ENCODE measurements around the gene ITGA1.
"Not testable (repeated sequence)": the region's sequence is repeated elsewhere in the genome, so short reads cannot be mapped to it uniquely, and the experiment has no call there.

ITGA1 gene

DNA sequence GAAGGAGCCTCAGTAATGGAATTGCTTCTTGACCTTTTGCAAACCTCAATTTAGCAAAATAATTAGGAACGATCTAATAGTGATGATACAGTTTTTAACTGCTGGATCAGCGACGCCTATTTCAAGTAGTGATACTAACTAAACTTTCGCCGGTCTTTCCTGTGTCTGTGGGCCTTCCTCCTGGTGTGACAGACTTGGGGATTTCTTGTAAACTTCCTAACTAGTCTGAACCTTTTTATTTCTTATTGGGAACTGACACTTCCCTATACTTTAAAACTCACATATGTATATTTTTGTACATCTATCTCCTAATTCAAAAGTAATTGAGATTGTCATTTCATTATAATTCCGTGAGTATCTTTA lies 15.2 kb downstream of the ITGA1 start:
- no peak for DNase-seq

DNA sequence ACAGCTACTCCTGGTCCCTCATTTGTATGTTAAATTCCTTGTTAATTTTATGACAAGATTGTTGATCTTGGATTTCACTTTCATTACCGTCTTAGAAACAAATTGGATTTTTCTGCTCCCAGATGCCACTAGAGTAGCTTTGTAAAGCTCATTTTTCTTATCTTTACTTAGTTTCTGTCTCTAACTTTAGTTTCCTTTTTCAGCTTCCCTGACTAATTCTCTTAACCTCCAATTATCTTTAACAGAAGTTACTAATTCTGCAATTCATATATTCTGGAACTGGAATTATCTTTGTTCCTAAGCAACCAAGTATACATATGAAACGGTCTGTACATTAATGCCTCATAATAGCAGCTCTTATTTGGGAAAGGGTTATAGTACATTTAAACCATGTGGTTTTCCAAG lies 16.7 kb downstream of the ITGA1 start:
- no peak for DNase-seq

DNA sequence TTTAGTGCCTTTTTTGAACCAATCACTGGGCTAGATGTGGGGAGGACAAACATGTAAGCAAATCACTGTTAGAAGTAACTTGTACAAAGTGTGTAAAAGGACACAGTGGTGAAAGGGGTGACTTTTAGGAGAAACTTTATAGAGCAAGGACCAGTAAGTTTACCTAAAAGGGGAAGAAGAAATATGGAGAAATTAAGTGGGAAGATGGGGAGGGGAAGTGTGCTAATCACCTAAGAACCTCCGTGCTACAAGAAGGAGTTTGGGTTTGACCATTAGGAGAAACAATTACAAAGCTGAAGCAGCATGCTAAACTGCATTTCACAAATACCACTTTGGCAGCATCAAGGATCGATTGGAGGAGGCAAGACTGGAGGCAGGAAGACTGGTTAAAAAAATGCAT lies 17.3 kb downstream of the ITGA1 start:
- no peak for DNase-seq

DNA sequence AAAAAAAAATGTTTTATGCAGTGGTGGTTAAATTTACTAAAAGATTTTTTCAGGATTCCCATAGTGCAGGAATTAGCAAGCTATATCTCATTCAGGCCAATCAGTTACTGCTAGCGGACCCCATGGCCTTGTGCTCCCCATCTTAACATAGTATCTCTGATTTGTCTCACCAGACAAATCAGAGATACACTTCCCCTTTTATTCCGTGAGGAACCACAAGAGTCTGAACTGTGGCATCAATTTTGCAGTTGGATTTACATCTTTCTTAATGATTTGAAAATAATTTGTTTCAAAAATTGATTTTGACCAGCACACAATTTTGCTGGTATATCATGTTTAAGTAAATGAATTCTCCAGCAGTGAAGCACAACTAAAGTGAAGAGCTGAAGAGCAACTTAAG lies 17.9 kb downstream of the ITGA1 start:
- DNase-seq: no peak

DNA sequence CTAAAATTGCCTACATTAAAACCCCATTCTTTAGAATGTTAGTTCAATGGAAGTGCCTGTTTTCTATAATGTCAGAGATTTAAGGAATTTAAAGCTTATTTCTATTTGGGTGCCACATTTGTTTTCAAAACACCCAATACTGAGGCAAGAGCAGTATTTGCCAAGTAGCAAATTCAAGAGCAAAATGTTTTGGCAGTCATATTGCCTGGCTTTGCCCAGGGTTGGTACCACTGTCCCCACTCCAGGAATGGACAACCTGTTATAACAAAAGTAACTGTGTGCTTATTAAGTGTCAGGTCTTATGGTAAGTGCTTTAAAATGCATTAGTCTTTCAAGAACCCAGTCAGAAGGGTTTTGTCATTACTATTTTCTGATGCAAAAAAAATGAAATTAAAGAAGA lies 19.3 kb downstream of the ITGA1 start:
- no peak for DNase-seq

DNA sequence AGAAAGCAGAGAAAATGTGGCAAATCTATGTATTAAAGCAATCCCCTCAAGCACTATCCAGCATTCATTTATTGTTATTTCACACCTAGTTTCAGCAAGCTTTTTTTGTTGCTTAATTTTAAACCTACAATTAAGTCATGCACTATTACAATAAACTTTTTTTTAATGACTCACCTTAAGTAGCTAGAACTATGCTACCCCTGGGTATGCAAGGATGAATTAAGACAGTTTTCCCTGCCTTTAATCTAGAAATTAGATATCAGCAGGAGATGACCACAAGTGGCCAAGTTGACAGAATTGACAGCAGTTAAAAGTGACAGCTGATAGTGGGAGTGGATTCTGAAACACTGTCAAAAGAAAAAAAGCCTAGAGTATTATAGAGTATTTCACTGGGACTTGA lies 20.0 kb downstream of the ITGA1 start:
- DNase-seq: no peak

DNA sequence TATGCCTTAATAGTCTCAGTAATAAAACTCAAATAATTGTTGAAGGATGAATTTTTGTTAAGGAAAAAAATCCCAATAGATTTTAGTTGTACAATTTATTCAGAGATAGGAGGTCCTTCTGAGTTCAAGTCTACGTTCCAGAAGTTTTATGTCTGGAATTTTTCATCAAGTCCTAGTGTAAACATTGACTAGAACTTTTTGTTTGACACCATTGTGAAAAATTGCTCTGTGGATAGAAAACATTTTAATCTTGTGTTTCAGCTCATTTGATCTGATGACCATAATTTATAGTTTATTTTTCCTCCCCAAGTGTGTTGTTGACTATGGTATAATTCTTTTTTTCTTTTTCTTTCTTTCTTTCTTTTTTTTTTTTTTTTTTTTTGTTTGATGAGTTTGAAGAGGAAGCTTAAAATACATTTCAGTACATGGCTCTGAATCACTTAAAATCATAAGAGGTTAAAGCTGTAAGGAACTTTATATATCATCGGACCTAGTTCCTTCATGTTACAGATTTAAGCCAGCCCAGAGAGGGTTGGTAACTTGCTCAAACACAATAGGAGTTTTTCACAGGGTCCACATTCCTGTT lies 20.7 kb downstream of the ITGA1 start:
- DNase-seq: no peak

DNA sequence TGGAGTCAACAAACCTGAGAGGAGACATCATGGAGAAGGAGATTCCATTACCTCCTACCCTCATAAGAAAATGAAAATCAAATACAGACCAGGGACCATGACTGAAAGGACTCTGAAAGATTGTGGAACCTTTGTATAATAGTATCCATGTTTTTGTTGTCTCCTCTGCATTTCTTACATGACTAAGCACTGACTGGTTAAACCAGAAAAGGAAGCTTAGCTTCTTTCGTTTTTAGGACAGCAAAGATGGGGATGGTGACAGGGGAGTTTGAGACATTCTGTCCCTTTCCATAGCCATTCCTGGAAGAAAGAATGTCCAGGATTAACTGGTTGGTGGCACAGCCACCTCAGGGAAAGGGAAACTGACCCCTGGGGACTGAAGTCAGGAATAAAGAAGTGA lies 22.2 kb downstream of the ITGA1 start:
- DNase-seq: no peak

DNA sequence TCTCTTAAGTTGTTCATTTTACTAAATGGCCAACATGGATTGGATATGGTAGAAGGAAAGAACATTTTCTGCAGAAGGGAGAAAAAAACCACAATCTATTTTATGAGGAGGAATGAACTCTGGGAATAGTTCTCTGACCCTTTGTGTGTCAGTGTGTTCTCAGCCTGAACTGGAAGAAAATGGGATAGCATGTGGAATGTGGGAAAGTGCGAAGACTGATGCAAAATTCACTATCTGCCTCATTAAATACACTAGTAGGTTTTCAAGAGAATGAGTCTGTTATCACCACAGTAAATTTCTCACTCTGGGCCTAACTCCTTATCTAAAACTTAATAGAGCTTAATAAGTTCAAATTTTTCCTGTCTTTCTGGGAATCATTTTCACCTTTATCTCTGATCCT lies 22.7 kb downstream of the ITGA1 start:
- no peak for DNase-seq

DNA sequence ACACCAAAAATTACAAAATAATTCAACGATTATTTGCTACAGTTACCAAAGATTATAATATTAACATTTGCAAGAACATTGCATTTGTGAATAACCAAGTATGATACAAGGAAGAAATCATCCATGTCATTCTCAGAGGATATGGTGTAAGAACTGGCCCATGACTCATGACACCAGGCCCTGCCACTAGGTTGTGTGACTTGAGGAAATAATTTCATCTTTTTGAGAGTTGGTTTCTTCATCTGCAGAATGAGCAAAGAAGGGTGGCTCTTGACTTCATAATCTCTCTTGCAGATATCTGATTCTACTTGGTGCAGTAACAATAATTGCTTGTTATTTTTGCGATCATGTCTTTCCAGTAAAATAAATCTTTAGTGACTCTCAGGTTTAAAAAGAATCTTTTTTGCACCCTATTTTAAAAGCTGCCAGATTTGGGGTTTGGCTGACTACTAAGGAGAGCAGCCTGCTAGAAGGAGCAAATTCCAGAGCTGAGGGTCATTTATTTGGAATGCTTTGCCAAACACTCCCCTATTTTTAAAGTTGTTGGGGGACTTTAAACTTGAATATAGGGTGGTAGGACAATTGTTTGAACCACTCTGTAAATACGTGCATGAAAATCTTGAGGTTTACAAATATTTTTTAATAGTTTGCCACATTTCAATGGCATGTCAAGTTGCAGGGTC lies 23.5 kb downstream of the ITGA1 start:
- no peak for DNase-seq

DNA sequence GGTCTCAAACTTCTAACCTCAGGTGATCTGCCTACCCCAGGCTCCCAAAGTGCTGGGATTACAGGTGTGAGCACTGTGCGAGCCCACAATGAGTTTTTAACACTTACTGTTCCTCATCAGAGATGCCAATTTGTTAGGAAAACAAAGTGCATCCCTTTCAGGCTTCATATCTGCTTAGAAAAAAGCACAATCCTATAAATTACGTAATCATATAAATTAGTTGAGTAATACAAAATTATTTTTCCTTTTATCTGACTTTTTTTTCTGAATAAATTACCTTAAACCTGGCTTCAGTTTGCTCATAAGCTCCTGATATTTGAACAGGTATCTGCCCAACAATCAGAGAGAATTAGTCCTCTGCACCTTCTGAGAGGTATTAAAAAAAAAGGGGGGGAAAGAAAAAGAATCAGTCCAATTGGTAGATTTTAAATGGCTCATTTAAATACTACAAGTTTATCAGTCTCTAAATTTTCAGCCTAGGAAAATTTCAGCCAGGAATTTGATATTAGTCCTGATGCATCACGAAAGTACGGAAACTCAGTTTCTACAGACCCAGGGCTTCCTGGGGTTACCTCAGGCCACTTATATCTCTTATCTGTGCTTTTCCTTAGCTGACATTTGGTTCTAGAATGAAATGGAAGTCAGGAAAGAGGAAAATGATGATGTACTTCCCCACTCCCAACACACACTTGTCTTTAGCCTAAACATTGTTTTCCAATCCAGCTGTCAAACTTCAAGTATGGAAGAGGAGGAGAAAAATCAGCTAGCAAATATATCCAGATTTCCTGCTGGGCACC lies 26.8 kb downstream of the ITGA1 start:
- no peak for DNase-seq

DNA sequence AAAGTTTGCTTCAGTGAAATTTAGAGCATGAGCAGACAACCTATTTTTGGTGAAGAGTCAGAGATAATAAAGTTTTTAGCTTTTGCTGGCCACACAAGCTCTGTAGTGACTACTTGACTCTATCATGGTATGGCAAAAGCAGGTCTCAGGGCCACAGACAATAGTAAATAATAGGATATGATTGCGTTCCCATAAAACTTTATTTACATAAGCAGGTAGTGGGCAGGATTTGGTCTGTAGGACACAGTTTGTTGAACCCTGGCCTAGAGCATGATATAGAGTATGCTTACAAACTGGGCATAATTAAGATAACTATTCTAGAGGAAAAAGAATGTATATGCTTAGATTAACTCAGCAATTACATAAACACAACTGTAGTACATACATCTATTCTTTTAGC lies 30.1 kb downstream of the ITGA1 start:
- DNase-seq: no peak

DNA sequence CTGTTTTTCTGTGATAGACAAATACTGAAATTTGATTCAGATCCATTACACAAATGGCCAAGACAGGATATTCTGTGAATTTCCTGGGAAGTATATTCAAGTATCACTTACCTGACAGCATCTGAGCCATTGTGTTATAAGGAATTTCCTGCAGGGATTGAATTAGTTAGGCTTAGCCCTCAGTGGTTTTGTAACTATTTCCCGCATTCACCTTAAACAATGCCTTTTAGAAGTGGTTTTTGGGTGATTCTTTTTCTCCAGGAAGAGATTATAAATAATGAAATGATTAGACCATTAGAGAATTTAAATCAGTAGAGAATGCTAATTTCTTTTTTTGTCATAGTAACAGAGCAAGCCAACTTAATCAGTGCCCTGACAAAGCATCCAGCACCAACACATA lies 30.6 kb downstream of the ITGA1 start:
- no peak for DNase-seq

DNA sequence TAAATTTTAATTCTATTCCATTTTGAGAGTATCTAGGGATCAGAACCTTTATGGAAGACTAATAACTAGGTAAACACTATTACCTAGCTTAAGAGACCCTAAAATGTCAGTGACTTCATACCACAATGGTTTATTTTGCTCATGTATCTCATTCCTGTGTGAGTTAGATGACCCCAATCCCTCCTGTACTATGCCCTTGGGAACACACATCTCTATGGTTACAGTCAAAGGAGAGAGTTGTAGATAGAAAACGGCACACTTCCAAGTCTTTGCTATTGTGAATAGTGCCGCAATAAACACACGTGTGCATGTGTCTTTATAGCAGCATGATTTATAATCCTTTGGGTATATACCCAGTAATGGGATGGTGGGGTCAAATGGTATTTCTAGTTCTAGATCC lies 31.1 kb downstream of the ITGA1 start:
- DNase-seq: not testable (repeated sequence)

DNA sequence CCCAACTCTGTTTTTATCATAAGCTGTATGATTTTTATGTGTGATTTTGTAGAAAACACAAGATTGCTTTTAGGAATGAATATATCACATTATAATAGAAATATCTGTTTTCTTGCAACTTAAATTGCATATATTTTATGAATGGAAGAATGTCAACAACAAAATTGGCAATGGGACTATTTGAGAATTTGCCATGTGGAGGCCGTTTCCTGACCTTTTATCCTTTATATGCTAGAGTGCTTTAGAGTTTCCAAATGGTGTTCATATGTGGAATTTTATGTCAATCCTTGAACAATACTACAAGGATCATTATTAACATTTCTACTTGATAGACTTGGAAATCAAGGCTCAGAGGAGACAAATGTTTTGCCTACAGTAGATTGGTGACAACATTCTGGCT lies 34.2 kb downstream of the ITGA1 start:
- DNase-seq: no peak

DNA sequence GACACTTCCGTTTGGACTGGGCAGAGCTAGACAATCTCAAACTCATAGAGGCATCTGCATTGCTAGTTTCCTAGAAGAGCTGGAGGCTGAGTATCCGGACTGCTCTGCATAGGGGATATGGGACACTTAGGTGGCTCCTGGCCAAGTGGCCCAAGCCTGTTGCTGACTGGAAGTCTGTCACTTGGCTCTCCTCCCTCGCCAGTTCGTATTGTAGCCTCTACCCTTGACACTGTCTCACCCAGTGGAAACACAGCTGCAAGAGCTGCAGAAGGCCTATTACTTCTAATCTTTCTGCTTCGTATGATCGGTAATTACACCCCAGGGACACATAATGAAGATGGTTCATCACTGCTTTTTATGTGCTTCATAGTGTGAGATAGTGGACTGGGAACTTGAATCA lies 34.7 kb downstream of the ITGA1 start:
- no peak for DNase-seq

DNA sequence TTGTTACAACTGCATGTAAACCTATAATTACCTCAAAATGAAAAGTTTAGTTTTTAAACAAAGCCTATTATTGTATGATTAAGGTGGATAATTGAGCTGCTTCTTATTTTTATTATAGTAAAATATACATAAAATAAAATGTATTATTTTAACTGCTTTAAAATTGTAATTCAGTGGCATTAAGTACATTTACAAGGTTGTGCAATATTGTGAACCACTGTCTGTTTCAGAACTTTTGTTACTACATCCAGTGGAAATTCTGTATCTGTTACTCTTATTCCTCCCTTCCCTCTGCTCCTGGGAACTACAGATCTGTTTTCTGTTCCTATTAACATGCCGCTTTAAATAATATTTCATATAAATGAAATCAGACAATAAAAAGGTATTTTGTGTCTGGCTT lies 37.1 kb downstream of the ITGA1 start:
- no peak for DNase-seq

DNA sequence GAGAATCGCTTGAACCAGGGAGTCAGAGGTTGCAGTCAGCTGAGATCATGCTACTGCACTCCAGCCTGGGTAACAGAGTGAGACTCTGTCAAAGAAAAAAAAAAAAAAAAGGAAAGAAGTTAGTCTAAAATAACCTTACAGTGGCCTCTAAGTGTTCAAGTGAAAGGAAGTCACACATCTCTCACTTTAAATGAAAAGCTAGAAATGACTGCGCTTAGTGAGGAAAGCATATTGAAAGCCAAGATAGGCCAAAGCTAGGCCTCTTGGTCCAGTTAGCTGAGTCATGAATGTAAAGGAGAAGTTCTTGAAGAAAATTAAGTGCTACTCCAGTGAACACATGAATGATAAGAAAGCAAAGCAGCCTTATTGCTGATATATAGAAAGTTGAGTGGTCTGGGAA lies 38.1 kb downstream of the ITGA1 start:
- DNase-seq: no peak

DNA sequence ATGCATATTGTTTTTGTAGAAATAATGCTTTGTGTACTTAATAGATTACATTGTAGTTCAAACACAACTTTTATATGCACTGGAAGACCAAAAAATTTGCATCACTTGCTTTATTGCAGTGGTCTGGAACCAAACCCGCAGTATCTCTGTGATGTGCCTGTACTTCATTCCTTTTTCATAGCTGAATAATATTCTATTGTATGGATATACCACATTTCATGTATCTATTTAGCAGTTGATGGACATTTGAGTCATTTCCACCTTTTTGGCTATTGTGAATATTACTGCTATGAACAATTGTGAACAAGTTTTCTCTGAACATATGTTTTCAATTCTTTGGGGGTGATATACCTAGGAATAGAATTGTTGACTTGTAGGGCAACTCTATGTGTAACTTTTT lies 40.1 kb downstream of the ITGA1 start:
- DNase-seq: no peak

DNA sequence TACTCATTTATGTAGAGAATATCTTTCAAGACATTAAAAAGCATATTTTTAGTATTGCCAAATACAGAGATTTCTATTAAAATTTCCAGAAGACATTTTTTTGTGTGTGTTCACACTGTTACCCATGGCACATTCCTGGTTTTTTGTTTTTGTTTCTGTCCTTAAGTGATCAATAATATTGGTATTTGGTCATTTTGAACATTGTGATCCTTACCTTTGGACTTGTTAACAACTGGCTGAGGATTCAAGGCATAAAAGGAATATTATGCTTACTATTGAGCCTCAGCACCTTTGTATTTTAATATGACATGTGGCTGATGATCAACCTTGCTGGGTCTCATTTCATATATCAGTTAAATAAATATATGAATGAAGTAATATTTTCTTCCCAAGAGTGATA lies 41.9 kb downstream of the ITGA1 start:
- DNase-seq: no peak

DNA sequence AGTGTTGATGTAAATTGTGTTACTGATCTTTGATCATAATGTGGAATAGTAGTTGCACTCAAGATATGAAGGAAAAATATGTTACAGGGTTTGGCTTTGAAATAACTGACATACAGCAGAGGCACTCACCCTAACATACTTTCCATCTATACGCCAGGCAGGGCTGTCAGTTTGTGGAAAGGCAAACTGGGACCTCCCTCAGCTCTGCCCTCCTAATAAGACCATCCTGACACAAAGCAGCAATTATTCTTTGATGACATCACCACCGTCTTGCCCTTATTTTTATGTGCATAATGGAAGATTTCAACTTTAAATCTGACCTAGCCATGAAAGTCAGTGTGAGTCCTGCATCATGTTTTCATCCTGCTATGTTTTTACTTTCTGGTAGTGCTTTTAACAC lies 42.9 kb downstream of the ITGA1 start:
- no peak for DNase-seq

DNA sequence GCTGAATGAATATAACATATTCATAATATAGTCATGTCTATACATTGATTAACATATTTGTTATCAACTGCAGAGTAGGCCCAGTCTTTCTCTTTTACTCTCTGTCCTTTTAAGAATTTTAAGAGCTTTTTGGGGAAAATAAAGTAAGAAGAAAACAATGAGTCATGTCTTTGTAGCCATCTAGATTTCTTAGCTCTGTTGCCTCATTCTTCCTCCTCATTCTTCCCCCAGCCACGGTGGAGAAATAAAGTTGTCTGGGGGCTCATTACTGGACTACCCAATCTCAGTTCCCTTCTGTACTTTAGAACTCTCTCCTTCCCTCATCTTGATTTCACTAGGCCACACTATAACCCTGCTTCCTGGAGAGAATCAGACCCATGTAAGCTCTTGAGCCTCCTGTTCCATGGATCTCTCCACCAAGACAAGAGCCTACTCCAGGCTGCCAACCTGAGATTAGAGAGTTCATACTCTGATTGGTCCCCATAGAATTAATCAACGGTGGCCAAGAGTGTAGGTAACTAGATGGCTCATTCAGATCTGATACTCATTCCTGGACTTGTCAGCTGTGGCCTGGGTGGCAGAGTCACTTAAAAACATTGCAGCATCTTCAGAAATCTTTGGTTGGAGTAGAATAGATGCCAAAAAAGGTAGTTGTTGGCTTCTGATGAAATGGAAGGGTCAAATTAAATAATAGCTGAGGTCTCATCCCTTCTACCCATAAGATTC lies 44.2 kb downstream of the ITGA1 start:
- no peak for DNase-seq

DNA sequence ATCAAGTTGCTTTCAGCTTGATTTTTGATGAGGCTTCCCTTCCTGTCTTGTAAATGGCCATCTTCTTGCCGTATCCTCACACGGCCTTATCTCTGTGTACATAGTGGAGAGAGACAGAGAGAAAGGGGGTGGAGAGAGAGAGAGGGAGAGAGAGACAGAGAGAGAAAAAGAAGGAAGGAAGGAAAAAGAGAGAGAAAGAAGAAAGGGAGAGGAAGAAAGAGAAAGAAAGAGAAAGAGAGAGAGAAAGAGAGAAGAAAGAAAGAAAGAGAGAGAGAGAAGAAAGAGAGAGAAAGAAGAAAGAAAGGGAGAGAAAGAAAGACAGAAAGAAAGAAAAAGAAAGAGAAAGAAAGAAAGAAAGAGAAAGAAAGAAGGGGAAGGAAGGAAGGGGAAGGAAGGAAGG lies 46.6 kb downstream of the ITGA1 start:
- DNase-seq: no peak

DNA sequence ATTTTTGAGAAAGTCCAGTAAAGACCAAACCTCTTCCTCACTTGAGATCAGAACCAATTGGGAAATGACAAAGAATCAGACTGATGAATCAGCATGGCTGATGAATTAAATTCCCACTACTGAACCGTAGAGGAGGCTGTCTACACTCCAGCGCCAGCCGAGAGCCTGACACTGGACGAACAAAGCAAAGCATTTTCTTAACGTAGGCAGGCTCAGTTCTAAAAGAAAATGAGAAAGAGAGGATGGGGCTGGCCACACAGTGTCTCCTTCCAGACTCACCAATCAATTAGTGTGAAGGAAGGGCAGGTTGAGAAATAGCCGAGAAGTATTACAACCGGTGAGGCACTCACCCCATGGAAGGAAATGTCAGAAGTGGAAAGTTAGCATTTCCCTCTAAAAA lies 49.4 kb downstream of the ITGA1 start:
- DNase-seq: no peak

All from NCI-H1694 (cell line).